K562 (cell line): ENCODE data around the gene MSRB3. TPM values are rescaled to one million over a fixed set of nuclear protein-coding genes. Genes with fewer than 3 reads are reported as not detected.

ENCODE experiments used
- ATAC-seq: fragments of 200-7000 bp; cut with Tn5 transposase; 3 replicates; pipeline ENCODE4 v1.9.1; 2020; ENCODE audit warnings: moderate library complexity
- BruUV-seq: library from RNA; stranded (reverse); fragments of 400-500 nt; replicated peaks from 2 replicates; lab custom pipeline; 2021; lab: Mats Ljungman, UMichigan
- CTCF ChIA-PET: fragments of 300-600 bp; formaldehyde crosslinking; extraction: SDS; loops from one replicate; lab custom pipeline; 2021; ENCODE audit warnings: low intra/inter-chr PET ratio; lab: Yijun Ruan, JAX
- POLR2A ChIA-PET: fragments of 300-600, 350-650 bp; sonication (Branson Sonifier 250); formaldehyde crosslinking; extraction: SDS; loops from one replicate; lab custom pipeline; 2021; ENCODE audit warnings: antibody characterized with exemption, inconsistent platforms; lab: Yijun Ruan, JAX
- DNase-seq, 4 experiments: peaks; one replicate each; pipeline versions ENCODE4 v3.0.0 to v3.0.0-alpha.2; 2011 to 2018; ENCODE audit warnings: low spot score in 3 of 4, mixed read lengths in 3 of 4; ENCODE audit errors: extremely low read depth in 1 of 4
- FAIRE-seq: peaks from 2 replicates; lab custom pipeline; 2011; peaks lifted over from hg19 to GRCh38; lab: Jason Lieb, UNC
- H2AFZ ChIP-seq: 2 replicates; pipeline ENCODE4 v1.6.0; 2011; ENCODE audit warnings: low read depth, low read length, control low read depth, inconsistent platforms
- H3K27ac ChIP-seq: fragments of 200-600 bp; 3 replicates; pipeline ENCODE4 v1.8.0; 2011; ENCODE audit warnings: low read depth, mild to moderate bottlenecking, control low read depth, inconsistent platforms, low read length, moderate library complexity, mixed read lengths; ENCODE audit errors: extremely low read depth
- H3K27me3 ChIP-seq, 2 experiments: fragments of 300-600 bp in 1 of 2; 2 replicates in 1 of 2; 3 replicates in 1 of 2; pipeline versions ENCODE4 v1.6.0 to v1.8.0; 2011; ENCODE audit warnings: inconsistent platforms in 2 of 2, low read length in 2 of 2, mild to moderate bottlenecking in 1 of 2, mixed read lengths in 1 of 2, moderate library complexity in 1 of 2; ENCODE audit not compliant: control insufficient read depth in 2 of 2, insufficient read depth in 2 of 2
- H3K36me3 ChIP-seq: fragments of 300-600 bp; 3 replicates; pipeline ENCODE4 v1.8.0; 2011; ENCODE audit warnings: mild to moderate bottlenecking, low read length, inconsistent platforms; ENCODE audit not compliant: control insufficient read depth, insufficient read depth
- H3K4me1 ChIP-seq, 2 experiments: fragments of 200-600 bp in 1 of 2; replicated peaks in 1 of 2; 2 replicates in 1 of 2; 3 replicates in 1 of 2; pipeline versions ENCODE4 v1.5.1 to v1.8.0; 2011; ENCODE audit warnings: inconsistent platforms in 2 of 2, low read length in 2 of 2, mild to moderate bottlenecking in 1 of 2, mixed read lengths in 1 of 2, moderate library complexity in 1 of 2; ENCODE audit not compliant: control insufficient read depth in 2 of 2, insufficient read depth in 2 of 2
- H3K4me2 ChIP-seq: 2 replicates; pipeline ENCODE4 v1.6.1; 2011; ENCODE audit warnings: low read length, control low read depth, inconsistent platforms, mixed read lengths; ENCODE audit not compliant: insufficient read depth
- H3K4me3 ChIP-seq: fragments of 200-600 bp; sonication (generic), shearing (Covaris generic); 2 replicates; pipeline ENCODE4 v1.5.1; 2016; ENCODE audit warnings: control low read depth, inconsistent platforms
- H3K79me2 ChIP-seq: fragments of 200-600 bp; 3 replicates; pipeline ENCODE4 v1.8.0; 2011; ENCODE audit warnings: low read length, inconsistent platforms; ENCODE audit not compliant: control insufficient read depth, insufficient read depth
- H3K9ac ChIP-seq, 2 experiments: 2 replicates each; pipeline versions ENCODE4 v1.6.0 to v1.6.1; 2011; ENCODE audit warnings: low read depth in 2 of 2, low read length in 2 of 2, control low read depth in 1 of 2, inconsistent platforms in 1 of 2, mild to moderate bottlenecking in 1 of 2, mixed read lengths in 1 of 2; ENCODE audit not compliant: insufficient read depth in 1 of 2
- H3K9me1 ChIP-seq: one replicate; pipeline ENCODE4 v1.6.0; 2011; ENCODE audit warnings: inconsistent platforms, mild to moderate bottlenecking, low read length, moderate library complexity; ENCODE audit not compliant: control insufficient read depth, insufficient read depth
- H3K9me3 ChIP-seq: replicated peaks from 2 replicates; pipeline ENCODE4 v1.5.1; 2011; ENCODE audit warnings: low read depth, low read length, inconsistent platforms; ENCODE audit not compliant: control insufficient read depth, insufficient read depth
- H4K20me1 ChIP-seq: replicated peaks from 2 replicates; pipeline ENCODE4 v1.6.1; 2011; ENCODE audit warnings: low read length, inconsistent platforms, mixed read lengths; ENCODE audit not compliant: control insufficient read depth, insufficient read depth
- CBFA2T3 ChIP-seq: fragments of 450-650 bp; IDR thresholded peaks from 2 replicates; pipeline ENCODE4 v1.6.1; 2017
- CEBPG ChIP-seq, 3 experiments: fragments of 200-800 bp in 1 of 3; sonication (Bioruptor generic) in 1 of 3; sonication (generic) in 1 of 3; formaldehyde crosslinking in 1 of 3; IDR thresholded peaks in 2 of 3; conservative IDR thresholded peaks in 1 of 3; 2 replicates each; pipeline versions ENCODE4 v1.6.1 to v1.8.0; 2016 to 2022; ENCODE audit warnings: missing compliant biosample characterization in 2 of 3, missing genetic modification characterization in 2 of 3, mild to moderate bottlenecking in 1 of 3, missing genetic modification reagents in 1 of 3
- CHD2 ChIP-seq: IDR thresholded peaks from 2 replicates; pipeline ENCODE4 v1.6.1; 2011; ENCODE audit warnings: low read depth, low read length
- CSDE1 ChIP-seq, 2 experiments: fragments of 450-650 bp; IDR thresholded peaks; 2 replicates each; pipeline ENCODE4 v1.6.1; 2016; ENCODE audit warnings: mild to moderate bottlenecking in 1 of 2
- CTBP1 ChIP-seq: fragments of 450-650 bp; IDR thresholded peaks from 2 replicates; pipeline ENCODE4 v1.6.1; 2016; ENCODE audit warnings: borderline replicate concordance
- MYC ChIP-seq, 2 experiments: fragments of 250-450 bp in 1 of 2; sonication (Bioruptor Pico) in 1 of 2; IDR thresholded peaks; 2 replicates each; pipeline versions ENCODE4 v1.5.1 to v1.6.1; 2012 to 2021; ENCODE audit warnings: low read depth in 2 of 2, borderline replicate concordance in 1 of 2, improper control_type of control experiment in 1 of 2, low read length in 1 of 2, mild to moderate bottlenecking in 1 of 2, moderate library complexity in 1 of 2
- POLR2AphosphoS2 ChIP-seq: IDR thresholded peaks from 2 replicates; pipeline ENCODE4 v1.6.1; 2012; ENCODE audit warnings: low read length, improper control_type of control experiment
- POLR3A ChIP-seq: IDR thresholded peaks from 2 replicates; pipeline ENCODE4 v1.6.1; 2011; ENCODE audit warnings: borderline replicate concordance, mild to moderate bottlenecking, moderate library complexity; ENCODE audit not compliant: insufficient read length, insufficient read depth; ENCODE audit errors: extremely low read depth
- ZBTB7A ChIP-seq: IDR thresholded peaks from 2 replicates; pipeline ENCODE4 v1.6.1; 2011; ENCODE audit warnings: low read depth, mild to moderate bottlenecking, low read length, moderate library complexity, borderline replicate concordance; ENCODE audit not compliant: control insufficient read depth
- WGBS: fragments of 100-300 bp; shearing (Covaris generic); methylation state at CpG from one replicate; pipeline ENCODE4 v1.1.6; 2016; ENCODE audit warnings: low coverage, mixed read lengths; ENCODE audit not compliant: insufficient coverage; ENCODE audit errors: missing lambda C conversion rate; 5-methylcytosine and 5-hydroxymethylcytosine counted together
- in situ Hi-C: fragments of 300-500 bp; cut with MboI; formaldehyde crosslinking; loops from 4 replicates; pipeline ENCODE4 v1.15.0; 2018; ENCODE audit warnings: inconsistent platforms, mixed read lengths
- intact Hi-C: fragments of 100-400 bp; cut with micrococcal nuclease; formaldehyde crosslinking; loops from 2 replicates; pipeline ENCODE4 v1.14.2; 2022
- polyA plus RNA-seq, 8 experiments: library from polyadenylated mRNA; depleted of rRNA in 4 of 8; stranded (reverse) in 5 of 8; unstranded in 3 of 8; fragments of >200 nt; fragmentation: Nextera tagmentation in 2 of 8; fragmentation: Illumina TruSeq in 1 of 8; extraction: Ambion mirVana in 2 of 8; extraction: Trizol in 1 of 8; gene quantifications; 2 replicates each; pipeline versions ENCODE4 v1.2.1 to v1.2.3, GENCODE V29; 2011 to 2014; ENCODE audit warnings: inconsistent platforms in 1 of 8, missing spikeins in 1 of 8
- total RNA-seq, 7 experiments: library from RNA; depleted of rRNA in 6 of 7; stranded (reverse); fragments of >200 nt in 6 of 7; fragmentation: Illumina TruSeq in 2 of 7; extraction: Trizol in 2 of 7; gene quantifications; 2 replicates each; pipeline versions ENCODE4 v1.2.1 to v1.2.3, GENCODE V29; 2011 to 2021; ENCODE audit warnings: low replicate concordance in 1 of 7
- TF ChIP-seq, protein P1 (sequence below): fragments of 450-650 bp; formaldehyde crosslinking; IDR thresholded peaks from 2 replicates; pipeline ENCODE4 v1.4.0; 2020; ENCODE audit warnings: mild to moderate bottlenecking, mixed read lengths
- TF ChIP-seq, protein P2 (sequence below): fragments of 150-350 bp; IDR thresholded peaks from 2 replicates; pipeline ENCODE4 v1.6.1; 2014; ENCODE audit warnings: low read depth, mild to moderate bottlenecking, low read length, borderline replicate concordance
- TF ChIP-seq, protein P3 (sequence below): IDR thresholded peaks from 2 replicates; pipeline ENCODE4 v1.6.1; 2011; ENCODE audit not compliant: insufficient read length; ENCODE audit errors: extremely low read depth
- TF ChIP-seq, protein P4 (sequence below): fragments of 450-650 bp; formaldehyde crosslinking; conservative IDR thresholded peaks from 2 replicates; pipeline ENCODE4 v1.4.0; 2022; ENCODE audit warnings: mild to moderate bottlenecking, missing genetic modification characterization

MSRB3 gene
- total and polyA plus RNA-seq, 9 of the 15 experiments (the other 6 are each of a cell fraction or from before 2014, with no cell fraction given) = 0.04 TPM; not detected in 8

DNA sequence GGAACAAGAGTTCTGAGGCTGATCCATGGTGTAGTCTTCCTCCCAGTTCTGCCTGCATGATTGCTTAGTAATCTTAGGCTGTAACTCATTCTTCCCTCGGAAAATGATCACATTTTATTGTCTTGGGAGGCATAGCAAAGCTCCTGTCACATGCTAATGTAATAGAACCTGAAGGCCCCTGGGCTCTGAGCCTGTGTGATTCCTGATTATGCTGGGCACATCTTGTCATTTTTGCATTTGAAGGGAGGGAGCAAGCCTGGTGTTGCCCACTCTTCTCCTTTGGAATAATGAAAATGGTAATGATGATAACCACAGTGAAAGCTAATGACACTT is 215.4 kb downstream of the MSRB3 start (continued):
- TF ChIP-seq CHD2 (no peak), CSDE1 (IDR thresholded peaks at IDR 0.05) (no peak), CBFA2T3 (no peak), POLR3A (no peak)
- TF ChIP-seq, protein P1, sequence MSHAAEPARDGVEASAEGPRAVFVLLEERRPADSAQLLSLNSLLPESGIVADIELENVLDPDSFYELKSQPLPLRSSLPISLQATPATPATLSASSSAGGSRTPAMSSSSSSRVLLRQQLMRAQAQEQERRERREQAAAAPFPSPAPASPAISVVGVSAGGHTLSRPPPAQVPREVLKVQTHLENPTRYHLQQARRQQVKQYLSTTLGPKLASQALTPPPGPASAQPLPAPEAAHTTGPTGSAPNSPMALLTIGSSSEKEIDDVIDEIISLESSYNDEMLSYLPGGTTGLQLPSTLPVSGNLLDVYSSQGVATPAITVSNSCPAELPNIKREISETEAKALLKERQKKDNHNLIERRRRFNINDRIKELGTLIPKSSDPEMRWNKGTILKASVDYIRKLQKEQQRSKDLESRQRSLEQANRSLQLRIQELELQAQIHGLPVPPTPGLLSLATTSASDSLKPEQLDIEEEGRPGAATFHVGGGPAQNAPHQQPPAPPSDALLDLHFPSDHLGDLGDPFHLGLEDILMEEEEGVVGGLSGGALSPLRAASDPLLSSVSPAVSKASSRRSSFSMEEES (CRISPR knock-in tag) = no peak
- TF ChIP-seq, all 486 proteins: peak for 0

DNA sequence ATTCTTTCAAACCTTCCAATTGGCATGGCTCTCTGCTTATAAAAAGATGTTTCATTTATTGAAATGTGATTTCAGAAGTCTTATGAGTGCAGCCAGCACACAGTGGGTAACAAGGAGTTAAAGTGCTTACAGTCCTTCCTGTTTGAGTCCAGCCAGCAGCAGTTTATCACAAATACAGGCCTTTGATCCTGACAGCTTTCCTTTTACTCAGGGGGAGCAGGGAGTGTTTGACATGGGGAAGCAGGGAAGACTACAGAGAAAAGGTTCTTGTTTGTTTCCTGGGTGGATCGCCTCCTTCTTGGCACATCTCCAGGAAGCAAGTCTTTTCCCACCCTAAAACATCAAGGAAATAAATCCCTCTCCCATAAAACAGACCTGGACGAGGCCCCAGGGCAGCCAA is 216.1 kb downstream of the MSRB3 start:
- no peaks in the 10 kb centered on the region for H3K27me3 ChIP-seq
- FAIRE-seq (no peak), DNase-seq (no peak), ATAC-seq (no peak)
- CTCF ChIA-PET = no interaction called here
- H3K36me3 ChIP-seq = no peaks in the 10 kb centered on the region
- no peaks in the 10 kb centered on the region for H4K20me1 ChIP-seq
- intact Hi-C loops (no loop called here), in situ Hi-C loops (no loop called here)
- H3K27ac ChIP-seq = no peak overlapping the region
- H2AFZ ChIP-seq = no peak overlapping the region
- no peaks in the 10 kb centered on the region for H3K9me1 ChIP-seq
- BruUV-seq = no TSS peak
- no peaks in the 10 kb centered on the region for H3K4me1 ChIP-seq
- H3K4me2 ChIP-seq = no peak overlapping the region
- POLR2A ChIA-PET = no interaction called here
- WGBS = 0% methylated on average over 1 of the region's 2 CpGs
- no peaks in the 10 kb centered on the region for H3K9me3 ChIP-seq
- no peaks in the 10 kb centered on the region for H3K79me2 ChIP-seq
- no peak overlapping the region for H3K4me3 ChIP-seq
- H3K9ac ChIP-seq = no peak overlapping the region
- no peak for TF ChIP-seq MYC (IDR thresholded peaks at IDR 0.05; ENCODE audit: low read depth, low read length)
- no peak for TF ChIP-seq MYC (CRISPR knock-in tag; IDR thresholded peaks at IDR 0.05; ENCODE audit: borderline replicate concordance, low read depth)
- TF ChIP-seq, protein P2, sequence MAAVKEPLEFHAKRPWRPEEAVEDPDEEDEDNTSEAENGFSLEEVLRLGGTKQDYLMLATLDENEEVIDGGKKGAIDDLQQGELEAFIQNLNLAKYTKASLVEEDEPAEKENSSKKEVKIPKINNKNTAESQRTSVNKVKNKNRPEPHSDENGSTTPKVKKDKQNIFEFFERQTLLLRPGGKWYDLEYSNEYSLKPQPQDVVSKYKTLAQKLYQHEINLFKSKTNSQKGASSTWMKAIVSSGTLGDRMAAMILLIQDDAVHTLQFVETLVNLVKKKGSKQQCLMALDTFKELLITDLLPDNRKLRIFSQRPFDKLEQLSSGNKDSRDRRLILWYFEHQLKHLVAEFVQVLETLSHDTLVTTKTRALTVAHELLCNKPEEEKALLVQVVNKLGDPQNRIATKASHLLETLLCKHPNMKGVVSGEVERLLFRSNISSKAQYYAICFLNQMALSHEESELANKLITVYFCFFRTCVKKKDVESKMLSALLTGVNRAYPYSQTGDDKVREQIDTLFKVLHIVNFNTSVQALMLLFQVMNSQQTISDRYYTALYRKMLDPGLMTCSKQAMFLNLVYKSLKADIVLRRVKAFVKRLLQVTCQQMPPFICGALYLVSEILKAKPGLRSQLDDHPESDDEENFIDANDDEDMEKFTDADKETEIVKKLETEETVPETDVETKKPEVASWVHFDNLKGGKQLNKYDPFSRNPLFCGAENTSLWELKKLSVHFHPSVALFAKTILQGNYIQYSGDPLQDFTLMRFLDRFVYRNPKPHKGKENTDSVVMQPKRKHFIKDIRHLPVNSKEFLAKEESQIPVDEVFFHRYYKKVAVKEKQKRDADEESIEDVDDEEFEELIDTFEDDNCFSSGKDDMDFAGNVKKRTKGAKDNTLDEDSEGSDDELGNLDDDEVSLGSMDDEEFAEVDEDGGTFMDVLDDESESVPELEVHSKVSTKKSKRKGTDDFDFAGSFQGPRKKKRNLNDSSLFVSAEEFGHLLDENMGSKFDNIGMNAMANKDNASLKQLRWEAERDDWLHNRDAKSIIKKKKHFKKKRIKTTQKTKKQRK = no peak
- TF ChIP-seq ZBTB7A = no peak
- no peak for TF ChIP-seq POLR2AphosphoS2
- TF ChIP-seq CTBP1 = no peak
- TF ChIP-seq, protein P3, sequence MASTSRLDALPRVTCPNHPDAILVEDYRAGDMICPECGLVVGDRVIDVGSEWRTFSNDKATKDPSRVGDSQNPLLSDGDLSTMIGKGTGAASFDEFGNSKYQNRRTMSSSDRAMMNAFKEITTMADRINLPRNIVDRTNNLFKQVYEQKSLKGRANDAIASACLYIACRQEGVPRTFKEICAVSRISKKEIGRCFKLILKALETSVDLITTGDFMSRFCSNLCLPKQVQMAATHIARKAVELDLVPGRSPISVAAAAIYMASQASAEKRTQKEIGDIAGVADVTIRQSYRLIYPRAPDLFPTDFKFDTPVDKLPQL = no peak
- TF ChIP-seq, protein P4, sequence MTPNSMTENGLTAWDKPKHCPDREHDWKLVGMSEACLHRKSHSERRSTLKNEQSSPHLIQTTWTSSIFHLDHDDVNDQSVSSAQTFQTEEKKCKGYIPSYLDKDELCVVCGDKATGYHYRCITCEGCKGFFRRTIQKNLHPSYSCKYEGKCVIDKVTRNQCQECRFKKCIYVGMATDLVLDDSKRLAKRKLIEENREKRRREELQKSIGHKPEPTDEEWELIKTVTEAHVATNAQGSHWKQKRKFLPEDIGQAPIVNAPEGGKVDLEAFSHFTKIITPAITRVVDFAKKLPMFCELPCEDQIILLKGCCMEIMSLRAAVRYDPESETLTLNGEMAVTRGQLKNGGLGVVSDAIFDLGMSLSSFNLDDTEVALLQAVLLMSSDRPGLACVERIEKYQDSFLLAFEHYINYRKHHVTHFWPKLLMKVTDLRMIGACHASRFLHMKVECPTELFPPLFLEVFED (CRISPR knock-in tag) = no peak
- TF ChIP-seq CEBPG (CRISPR knock-in tag; IDR thresholded peaks at IDR 0.05) = no peak
- no peak for TF ChIP-seq CEBPG (tag; conservative IDR thresholded peaks at IDR 0.05 in 1 of 2, IDR thresholded peaks at IDR 0.05 in 1 of 2)
